AG08396 (cell line): Measurements from ENCODE around the gene MYOZ3.

ENCODE experiments used
- DNase-seq: peaks from one replicate; pipeline ENCODE4 v3.0.0; 2012; ENCODE audit warnings: low spot score, mixed read lengths

The MYOZ3 gene

DNA sequence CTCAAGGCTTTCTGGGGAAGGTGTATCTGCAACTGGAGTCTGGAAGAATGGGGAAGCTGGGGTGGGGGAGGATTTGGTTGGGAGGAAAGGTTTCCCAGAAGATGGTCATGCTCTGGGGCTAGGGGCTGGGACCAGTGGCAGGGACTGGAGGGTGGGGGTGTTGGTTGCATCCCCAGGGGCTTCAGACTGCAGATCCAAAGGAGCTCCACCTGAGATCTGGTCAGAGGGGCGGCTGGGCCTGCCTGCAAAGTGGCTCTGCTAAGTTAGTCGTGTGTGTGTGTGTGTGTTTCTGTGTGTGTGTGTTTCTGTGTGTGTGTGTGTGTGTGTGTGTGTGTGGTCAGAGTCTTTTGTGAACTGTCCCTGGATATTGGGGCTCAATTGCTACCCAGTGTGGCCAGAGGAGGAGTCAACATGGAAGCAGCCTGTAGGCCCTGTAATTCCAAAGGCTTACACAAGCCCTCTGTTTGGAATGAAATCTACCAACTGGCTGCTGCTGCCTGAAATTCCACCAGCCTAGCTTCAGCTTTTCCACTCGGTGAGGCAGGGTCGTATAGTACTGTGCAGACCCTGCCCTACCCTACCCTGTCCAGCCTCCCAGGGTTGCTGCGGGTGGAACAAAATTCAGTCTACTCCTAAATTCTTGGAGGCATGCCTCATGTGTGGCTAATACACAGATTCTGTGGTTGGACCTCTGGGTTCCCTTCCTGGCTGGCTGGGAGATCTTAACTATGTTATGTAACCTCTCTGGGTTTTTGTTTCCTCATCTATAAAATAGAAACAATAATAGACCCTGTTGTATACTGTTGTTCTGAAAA, 33.1 kb upstream of the MYOZ3 start:
- peak; percentile 72 for DNase-seq

- DNase-seq = no peak
These were observed 32.0 kb upstream of the MYOZ3 start for GRCh38 chr5:150628936-150629485.

DNA sequence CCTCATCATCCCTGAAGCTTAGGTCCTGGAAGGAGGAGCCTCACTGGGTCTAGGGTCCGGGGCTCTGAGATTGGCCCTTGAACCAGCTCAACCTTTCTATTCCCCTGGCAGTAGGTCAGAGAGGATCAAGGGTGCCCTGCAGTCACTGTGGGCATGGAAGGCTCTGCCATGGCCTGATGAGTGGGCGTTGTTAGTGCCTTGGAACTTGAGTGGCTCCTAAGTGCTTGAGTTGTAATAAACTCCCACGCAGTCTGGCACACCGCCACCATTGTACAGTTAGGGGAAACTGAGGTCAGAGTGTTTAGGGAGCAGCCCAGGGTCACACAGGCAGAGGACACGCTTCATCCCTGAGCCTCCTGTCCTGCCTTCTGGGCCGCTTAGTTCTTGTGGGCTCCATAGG, 31.0 kb upstream of the MYOZ3 start:
- no peak for DNase-seq

- no peak for DNase-seq
These were observed 30.4 kb upstream of the MYOZ3 start for GRCh38 chr5:150630461-150631325.

DNA sequence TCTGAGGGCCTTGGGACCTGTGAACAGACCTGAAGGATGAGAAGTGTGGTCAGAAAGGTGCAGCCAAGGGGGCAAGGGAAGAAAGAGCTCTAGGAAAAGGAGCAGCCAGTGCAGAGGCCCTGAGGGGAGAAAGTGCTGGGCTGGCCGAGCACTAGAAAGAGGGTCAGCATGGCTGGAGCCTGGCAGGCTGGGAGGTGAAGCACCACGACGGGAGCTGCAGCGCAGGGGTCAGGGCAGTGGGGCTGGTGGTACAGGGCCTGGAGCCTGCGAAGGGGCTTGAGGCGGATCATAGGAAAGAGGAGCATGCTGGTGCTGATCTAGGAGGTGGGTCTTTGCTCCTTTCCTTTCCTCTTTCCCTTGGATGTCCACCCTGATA, 29.7 kb upstream of the MYOZ3 start:
- DNase-seq = no peak

- no peak for DNase-seq
These were observed 28.5 kb upstream of the MYOZ3 start for GRCh38 chr5:150632305-150633160.

- no peak for DNase-seq
These were observed 27.6 kb upstream of the MYOZ3 start for GRCh38 chr5:150633429-150633828.

DNA sequence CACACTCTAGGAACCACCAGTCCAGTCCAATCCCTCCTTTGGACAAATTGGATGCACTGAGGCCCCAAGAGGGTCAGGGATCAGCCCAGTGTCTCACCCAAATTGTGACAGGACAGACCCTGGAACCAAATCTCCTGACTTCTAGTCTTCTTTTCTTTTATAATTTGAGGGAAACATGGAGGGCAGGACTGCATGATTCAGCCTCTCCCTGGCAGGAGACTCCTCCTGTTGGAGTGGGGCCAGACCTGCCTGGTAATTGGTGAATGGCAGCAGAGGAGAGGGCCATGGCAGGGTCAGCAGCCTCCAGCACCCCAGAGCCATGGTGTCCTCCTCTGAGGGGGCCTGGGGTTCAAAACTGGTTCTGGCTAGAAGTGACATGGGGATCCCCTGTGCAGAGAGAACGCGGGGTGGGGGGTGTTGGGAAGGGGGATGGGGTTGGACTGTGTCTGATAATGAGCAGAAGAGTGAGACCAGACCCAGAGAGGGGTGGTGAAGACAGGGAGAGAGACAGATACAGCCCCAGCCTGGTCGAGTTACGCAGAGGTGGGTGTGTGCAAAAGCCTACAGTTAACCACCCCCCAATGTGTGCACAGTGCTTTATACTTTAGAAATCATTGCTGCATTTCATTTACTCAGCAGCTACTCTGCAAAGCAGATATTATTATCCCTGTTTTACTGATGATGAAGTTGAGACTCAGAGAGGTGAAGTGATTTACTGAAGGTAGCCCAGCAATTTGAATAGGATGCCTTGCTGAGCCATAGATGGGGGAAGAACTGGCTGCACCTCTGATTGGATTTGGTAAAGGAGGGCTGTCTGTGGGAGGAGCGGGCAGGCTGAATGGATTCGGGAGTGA, 24.4 kb upstream of the MYOZ3 start:
- DNase-seq = no peak

DNA sequence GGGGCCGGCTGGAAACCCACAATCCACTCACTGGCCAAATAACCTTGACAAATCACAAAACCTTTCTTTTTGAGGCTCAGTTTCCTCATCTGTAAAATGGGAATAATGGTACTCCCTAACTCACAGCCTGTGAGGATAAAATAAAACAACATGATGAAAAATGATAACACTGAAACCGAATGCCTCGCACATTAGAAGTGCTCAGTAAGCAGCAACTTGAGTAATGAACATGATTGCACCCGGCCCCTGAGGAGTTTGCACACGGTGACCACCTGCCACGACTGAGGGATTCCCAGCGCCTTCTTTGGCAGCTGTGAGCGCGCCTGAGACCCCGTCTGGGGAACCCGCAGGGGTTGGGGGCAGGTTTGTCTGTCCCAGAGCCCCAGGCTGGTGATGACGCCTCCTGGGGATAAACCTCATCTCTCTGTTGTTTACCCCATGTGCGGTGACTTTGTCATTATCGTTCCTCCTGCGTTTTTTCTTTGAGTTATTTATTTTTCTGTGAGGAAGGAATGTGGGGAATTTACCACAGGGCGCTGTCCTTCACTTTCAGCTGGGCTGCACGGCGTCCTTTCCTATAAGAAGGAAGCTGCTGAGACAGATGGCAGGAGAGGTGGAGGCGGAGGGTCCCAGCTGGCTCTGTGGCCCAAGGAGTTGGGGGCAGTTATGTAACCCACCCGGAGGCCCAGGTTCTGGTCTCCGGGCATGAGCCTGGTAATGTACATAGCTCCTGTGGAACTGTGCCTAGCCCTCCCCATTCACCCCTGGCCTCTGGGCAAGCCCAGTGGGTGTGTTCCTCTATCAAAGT, 23.6 kb upstream of the MYOZ3 start:
- peak; percentile 85 for DNase-seq

DNA sequence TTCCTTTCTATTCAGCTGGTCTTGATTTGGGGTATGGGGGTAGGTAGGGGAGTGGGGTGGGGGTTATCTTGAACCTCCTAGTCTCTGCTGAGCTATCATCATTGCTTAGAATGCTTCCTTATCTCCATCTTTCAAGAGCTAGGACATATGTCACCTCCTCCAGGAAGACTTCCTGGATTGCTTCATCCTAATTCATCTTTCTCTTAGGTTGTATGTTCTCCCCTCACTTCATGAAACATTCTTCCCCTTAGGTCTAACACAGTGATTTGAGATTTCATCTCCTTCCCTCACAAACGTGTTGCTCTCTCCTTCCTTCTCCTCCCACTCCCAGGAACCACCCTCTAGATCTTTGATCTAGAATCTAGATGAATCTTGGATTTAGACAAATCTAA, 23.0 kb upstream of the MYOZ3 start:
- no peak for DNase-seq

DNA sequence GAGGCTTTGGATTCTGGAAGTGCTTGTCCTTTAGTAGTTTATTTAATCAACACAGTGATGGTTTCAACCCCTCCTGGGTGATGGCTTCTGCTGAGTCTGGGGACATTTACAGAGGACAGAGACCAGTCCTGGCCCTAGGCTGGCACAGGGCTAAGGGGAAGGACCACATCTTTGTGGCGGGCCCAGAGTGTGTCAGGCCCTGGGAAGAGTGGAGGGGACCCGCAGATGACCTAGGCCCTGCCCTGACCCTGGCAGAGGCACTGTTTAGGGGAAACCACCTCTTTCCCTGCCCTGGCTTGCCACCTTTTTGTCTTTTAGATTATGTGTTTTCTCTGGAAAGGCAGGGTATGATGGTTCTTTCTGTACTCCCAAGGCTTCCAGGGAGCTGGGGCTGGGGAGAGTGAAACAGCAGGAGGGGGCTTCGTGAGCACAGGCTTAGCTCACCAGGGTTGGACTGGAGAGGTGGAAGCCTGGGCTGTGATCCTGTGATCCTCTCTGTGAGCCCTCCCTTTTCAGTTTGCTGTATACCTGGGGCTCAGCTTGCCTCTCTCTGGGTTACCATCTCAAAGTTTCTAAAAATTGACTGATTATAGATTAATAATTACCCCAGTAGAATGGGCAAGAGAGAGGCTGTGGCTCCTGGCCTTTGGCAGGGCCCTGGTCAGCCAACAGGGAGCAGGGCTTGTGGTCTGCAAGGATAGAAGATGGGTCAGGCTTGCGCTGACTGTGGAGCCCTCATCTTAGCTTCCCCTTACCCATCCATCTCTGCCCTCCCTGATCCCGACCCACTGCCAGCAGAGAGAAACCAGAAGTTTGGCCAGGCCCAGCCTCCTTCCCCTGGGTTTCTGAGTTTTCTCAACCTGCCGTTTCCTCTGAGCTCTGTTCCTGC, 22.3 kb upstream of the MYOZ3 start:
- DNase-seq = no peak

DNA sequence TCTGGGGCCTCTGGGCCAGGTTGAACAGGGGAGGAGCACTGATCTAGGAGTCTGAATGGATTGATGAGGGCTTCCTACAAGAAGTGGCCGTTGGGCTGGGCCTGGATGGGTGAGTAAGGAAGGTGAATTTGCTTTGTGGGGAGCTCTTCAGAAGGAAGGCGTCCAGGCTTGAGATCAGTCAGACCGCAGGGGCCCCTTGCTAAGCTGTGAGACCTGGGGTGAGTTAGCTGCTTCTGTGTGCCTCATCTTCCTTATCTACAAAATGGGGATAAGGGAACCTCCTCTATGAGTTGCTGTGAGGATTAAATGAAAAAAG, 21.7 kb upstream of the MYOZ3 start:
- DNase-seq = no peak

DNA sequence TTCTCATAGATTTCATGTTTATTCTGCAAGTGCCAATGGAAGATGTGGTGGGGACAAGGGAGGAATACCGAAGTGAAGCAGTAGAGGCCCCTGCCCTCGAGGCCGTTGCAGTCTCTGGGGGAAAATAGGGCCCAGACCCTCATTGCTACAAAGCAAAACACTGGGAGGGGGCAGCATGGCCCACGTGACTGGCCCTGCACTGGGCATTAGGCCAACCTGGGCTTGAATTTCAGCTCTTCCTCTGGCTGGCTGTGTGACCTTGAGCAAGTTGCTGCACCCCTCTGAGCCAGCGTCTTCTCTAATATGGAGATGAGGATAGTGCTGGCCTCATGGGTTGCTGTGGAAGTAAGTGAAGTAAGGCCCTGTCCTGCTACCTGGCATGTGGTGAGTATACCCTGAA, 21.3 kb upstream of the MYOZ3 start:
- no peak for DNase-seq

DNA sequence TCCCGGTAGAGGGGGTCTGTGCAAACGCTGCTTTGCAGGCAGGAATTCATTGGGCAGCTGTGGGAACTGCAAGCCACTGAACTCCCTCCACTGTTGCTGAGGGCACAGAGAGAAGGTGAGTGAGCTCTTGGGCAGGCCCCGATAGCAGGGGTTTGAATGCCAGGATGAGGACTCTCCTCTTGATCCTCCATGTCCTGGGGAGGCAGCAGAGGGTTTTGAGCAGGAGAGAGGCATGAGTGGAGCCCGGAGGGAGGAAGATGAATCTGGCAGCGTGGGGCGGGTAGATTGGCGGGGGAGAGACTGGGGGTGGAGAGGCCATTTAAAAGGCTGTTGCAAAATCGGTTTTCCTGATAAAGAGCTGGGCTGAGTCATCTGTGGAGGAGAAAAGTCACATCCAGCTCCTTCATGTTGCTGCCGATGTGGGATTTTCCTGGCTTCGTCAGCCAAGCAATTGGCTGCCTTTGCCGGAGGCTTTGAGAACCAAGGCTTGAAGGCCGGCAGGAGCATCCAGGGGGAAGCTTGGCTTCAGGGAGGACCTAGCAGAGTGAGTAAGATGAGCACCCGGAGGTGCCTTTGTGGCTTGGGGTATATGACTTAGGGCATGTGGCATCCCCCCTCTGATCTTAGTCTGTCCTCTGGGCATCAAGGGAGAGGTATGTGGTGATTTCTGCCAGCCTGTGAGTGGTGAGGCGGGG, 20.6 kb upstream of the MYOZ3 start, which contains the start of gene SYNPO:
SYNPO (plus strand) TSS at position 350 of the 695 bp plus-strand sequence. CDS start 7,616 bp downstream, outside the sequence.
- DNase-seq = peak; percentile 77

DNA sequence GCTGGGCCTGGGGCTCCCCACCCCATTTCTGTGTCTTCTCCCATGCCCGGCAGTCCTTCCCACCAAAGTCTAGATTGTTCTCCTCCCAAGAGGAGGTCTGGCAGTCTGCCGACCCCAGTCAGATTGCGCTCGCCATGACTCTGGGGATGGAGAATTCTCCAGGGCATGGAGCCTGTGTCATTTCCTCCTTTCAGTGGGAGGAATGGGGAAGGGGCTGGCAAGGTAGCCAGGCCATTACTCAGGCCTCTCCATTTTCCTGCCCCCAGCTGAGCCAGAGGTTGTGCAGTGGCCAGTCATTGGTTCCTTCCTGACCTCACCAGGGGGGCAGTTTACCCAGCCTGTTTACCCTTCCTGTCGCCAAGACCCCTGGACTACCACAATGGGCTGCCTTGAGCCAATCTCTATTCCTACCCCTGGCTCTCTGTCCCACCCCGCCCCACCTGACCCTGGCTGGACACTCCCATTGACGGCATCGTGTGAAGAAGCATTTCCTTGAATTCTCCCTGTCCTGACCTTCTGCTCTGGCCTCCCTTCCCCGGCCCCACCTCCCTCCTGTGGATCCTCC, 20.0 kb upstream of the MYOZ3 start:
- DNase-seq = no peak

DNA sequence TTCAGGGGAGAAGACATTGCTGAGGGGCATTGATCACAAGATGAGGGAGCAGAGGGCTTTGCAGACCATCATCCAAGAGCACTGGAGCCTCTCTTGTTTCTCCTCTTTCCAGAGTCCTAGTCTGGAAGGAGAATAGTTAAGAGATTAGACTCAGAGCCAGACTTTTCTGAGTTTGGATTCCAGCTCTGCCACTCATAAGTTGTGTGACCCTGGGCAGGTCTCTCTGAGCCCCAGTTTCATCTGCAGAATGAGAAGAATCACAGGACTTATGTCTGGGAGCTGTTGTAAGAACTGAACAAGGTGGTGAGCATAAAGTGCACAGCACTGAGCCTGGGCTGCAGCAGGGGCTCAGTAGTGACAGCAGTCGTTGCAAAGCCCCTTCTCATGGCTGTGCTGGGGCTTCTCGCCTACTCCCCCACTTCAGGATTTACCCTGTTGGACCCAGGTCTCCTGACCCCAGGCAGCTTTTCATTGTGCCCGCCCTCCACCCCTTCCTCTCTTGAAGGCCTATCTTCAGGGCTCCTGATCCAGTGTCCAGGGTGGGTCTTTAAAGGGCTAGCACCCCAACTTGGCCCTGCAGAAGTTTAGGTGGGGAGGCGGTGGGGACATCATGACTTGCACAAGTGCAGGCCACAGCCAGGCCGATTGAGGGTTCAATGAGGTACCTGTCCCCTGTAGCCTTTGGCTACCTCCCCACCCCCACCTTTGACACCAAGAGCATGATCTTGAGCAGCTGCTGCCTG, 19.1 kb upstream of the MYOZ3 start:
- DNase-seq = no peak

DNA sequence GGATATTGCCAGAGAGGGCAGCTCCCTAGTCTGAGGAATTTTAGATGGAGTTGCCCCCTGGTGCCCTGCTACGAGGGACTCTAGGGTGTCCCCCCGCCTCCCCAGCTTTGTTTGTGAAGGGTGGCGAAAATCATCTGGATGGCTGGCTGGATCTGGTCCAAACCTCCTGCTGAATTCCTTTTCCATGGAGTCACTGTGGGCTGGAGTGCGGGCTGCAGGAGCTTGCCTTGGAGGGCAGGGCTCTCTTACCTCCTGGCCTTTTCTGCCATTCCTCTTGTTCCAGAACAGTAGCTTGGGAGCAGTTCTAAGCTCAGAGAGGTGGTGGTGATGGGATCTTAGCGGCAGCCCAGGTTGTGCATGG, 18.5 kb upstream of the MYOZ3 start:
- DNase-seq = peak; percentile 86
